Choroid plexus epithelial cell (primary cell): ENCODE measurements around the gene CD200.
A peak's percentile ranks its signal among the peaks of the same experiment; 100 is the strongest.
"Not testable (repeated sequence)": the region's sequence is repeated elsewhere in the genome, so short reads cannot be mapped to it uniquely, and the experiment has no call there.

ENCODE experiments used
- DNase-seq: peaks from one replicate; pipeline ENCODE4 v3.0.0-alpha.2; 2010; ENCODE audit warnings: low read depth
- H3K4me3 ChIP-seq: 2 replicates; pipeline ENCODE4 v1.5.1; 2011; ENCODE audit warnings: low read depth, mild to moderate bottlenecking, control low read depth, low read length, moderate library complexity
- TF ChIP-seq, protein P1 (sequence below): conservative IDR thresholded peaks from 2 replicates; pipeline ENCODE4 v1.5.1; 2011; ENCODE audit warnings: low read depth, mild to moderate bottlenecking, control low read depth, inconsistent platforms, low read length, moderate library complexity

CD200 gene

DNA sequence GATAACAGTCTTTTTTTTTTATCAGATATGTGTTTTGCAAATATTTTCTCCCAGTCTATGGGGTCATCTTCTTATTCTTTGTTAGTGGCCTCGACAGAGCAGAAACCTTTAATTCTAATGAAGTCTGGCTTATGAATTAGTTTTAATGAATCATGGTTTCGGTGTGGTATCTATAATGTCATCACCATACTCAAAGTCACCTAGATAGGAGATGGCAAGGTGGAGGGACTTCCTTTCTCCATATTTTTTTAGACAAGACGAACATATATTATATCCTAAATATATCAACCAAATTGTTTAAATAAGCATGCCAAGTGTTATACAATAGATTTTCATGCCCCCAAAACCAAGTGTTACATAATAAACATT is 60.4 kb downstream of the CD200 start:
- H3K4me3 ChIP-seq = no peak overlapping the region
- no peak for DNase-seq
- TF ChIP-seq, protein P1, sequence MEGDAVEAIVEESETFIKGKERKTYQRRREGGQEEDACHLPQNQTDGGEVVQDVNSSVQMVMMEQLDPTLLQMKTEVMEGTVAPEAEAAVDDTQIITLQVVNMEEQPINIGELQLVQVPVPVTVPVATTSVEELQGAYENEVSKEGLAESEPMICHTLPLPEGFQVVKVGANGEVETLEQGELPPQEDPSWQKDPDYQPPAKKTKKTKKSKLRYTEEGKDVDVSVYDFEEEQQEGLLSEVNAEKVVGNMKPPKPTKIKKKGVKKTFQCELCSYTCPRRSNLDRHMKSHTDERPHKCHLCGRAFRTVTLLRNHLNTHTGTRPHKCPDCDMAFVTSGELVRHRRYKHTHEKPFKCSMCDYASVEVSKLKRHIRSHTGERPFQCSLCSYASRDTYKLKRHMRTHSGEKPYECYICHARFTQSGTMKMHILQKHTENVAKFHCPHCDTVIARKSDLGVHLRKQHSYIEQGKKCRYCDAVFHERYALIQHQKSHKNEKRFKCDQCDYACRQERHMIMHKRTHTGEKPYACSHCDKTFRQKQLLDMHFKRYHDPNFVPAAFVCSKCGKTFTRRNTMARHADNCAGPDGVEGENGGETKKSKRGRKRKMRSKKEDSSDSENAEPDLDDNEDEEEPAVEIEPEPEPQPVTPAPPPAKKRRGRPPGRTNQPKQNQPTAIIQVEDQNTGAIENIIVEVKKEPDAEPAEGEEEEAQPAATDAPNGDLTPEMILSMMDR = no peak

DNA sequence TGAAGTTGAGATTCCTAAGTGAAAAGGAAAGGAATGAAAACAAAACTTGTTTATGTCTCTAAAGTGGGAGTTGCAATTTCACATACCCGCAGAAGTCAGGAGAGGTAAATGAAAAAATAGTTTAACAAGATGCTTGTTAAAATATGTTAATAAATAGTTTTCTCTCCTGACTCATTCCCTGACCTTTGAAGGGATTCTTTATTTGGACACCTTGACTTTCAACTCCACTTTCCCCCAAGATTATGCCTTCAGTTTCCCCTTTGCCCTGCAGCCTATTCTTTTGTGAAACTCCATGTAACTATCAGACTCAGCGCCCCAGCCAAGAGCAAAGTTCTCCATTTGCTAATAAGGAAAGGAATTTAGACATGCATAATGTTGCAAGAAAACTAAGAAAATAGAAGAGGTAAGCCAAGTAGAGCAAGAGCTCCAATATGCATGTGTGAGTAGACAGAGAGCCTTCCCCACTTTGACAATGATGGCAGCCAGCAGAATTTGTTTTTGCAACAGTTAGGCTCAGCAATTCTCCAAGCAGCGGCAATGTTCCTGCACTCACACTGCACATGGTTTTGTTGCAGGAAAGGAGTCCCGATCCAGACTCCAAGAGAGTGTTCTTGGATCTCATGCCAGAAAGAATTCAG is 61.2 kb downstream of the CD200 start:
- H3K4me3 ChIP-seq = no peak overlapping the region
- TF ChIP-seq, protein P1 = no peak
- DNase-seq = peak; percentile 79

DNA sequence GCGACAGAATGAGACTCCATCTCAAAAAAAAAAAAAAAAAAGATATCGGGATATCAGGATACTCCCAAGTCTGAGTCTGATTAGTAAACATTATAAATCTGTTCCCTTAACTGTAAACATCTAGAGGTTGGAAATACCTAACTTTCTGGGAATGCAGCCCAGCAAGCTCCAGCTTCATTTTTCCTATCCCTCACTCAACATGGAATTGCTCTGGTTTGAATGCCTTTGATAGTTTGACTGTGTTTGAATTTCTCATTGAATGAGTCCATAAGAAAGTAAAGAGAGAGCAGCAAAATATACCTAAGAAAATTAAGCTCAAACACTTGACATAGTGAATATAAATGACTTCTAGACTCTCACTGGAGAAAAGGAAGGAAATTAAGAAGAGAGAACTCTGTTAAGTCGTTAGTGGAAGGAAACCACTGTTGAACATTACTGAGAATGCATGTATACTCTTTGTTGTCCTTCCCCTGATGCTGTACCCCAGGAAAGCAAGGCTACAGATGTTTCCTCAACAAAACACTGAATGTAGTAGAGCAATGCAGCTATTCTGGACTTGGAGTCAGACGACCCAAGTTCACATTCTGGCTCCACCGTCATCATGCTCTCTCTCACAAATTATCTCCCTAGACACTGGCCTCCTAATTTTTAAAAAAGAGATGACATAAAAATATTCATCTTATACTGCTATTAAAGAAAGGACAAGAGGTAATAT is 62.4 kb downstream of the CD200 start:
- TF ChIP-seq, protein P1 = no peak
- no peak overlapping the region for H3K4me3 ChIP-seq
- DNase-seq = no peak

DNA sequence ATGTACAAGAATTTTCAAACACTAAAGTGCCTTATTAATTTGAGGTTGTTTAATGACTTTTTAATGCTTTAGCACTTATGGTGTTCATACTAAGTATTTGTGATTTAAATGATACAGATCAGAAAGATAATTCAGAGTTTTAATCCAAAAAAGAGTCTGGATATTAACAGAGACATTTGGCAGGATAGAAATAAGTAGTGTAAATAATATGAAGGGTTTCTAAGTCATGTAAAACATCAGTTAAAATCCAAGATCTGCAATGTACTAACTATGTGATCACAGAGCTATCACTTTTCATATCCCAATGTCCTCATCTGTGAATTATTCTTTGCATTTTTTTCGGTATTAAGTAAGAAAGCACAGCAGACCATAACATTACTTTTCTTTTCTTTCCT is 62.9 kb downstream of the CD200 start:
- H3K4me3 ChIP-seq = no peak overlapping the region
- no peak for DNase-seq
- TF ChIP-seq, protein P1 = no peak

DNA sequence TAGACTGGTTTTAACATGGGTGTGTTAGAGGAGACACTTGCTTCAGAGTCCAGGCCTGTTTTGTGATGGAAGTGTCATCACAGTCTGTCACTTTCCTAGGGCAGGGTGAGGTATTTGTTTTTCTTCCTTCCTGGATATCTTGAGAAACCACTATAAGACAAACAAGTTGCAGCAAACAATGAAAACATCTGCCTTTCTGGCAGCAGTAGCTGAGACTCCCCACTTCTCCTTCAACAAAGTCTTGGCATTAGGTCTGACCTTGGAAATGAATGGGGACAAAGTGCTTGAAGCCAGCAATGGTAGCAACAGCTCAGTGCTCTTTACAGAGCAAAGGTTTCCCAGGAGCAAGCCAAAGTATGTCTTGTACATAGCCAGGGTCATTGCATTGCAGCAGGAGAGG is 64.6 kb downstream of the CD200 start:
- DNase-seq = no peak
- H3K4me3 ChIP-seq = no peak overlapping the region
- TF ChIP-seq, protein P1 = no peak

DNA sequence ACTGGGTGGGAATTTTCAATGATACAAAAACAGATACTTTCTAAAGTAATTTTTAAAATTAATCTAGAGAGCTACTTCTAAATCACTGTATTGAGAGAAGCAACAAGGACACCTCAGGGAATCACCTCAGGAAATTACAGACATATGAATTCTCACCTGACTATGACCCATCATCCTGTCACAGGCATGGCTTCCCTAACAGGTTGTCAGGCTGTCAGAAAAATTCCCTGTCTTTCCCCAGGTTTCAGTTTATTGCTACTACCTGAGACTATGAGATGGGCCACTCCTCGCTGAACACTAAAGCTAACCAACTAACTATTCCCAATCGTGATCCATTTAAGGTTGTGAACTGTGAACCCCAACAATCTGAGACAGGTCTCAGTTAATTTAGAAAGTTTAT is 66.1 kb downstream of the CD200 start:
- DNase-seq = no peak
- TF ChIP-seq, protein P1 = no peak
- H3K4me3 ChIP-seq = no peak overlapping the region

DNA sequence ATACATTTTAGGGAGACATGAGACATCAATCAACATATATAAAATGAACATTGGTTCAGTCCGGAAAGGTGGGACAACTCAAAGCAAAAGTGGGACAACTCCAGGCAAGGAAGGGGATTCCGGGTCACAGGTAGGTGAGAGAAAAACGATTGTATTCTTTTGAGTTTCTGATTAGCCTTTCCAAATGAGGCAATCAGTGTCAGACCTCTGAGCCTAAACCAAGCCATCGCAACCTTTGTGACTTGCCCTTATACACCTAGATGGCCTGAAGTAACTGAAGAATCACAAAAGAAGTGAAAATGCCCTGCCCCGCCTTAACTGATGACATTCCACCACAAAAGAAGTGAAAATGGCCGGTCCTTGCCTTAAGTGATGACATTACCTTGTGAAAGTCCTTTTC is 66.6 kb downstream of the CD200 start:
- not testable (repeated sequence) for H3K4me3 ChIP-seq, DNase-seq

DNA sequence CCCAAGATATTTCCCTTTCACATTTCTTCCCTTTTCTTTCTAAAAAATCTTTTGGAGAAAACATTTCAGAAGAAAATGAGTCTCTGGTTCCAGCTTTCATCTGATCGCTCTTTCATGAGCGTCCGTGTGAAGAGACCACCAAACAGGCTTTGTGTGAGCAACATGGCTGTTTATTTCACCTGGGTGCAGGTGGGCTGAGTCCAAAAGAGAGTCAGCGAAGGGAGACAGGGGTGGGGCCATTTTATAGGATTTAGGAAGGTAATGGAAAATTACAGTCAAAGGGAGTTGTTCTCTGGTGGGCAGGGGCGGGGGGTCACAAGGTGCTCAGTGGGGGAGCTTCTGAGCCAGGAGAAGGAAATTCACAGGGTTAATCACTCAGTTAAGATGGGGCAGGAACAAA is 67.4 kb downstream of the CD200 start:
- not testable (repeated sequence) for DNase-seq, H3K4me3 ChIP-seq
